Stomach (tissue), 9 donors: Measurements from ENCODE around the gene OR5H14. TPM values are rescaled to one million over a fixed set of nuclear protein-coding genes. Genes with fewer than 3 reads are reported as not detected.

Source experiments
- DNase-seq, 2 donors: peaks; one replicate each; pipeline versions ENCODE4 v3.0.0 to v3.0.0-alpha.2; 2013 to 2019
- H3K27ac ChIP-seq, 5 donors: fragments of 200-600 bp in 4 of 5; sonication (generic) in 4 of 5; one replicate each; pipeline ENCODE4 v1.5.1; 2013 to 2019; ENCODE audit warnings: mild to moderate bottlenecking in 1 of 5, moderate library complexity in 1 of 5
- H3K27me3 ChIP-seq, 3 donors: fragments of 200-600 bp; sonication (generic); one replicate each; pipeline ENCODE4 v1.5.1; 2017 to 2019; ENCODE audit warnings: mixed run types in 1 of 3
- H3K36me3 ChIP-seq, 4 donors: fragments of 200-600 bp; sonication (generic); 1 replicate in 3 of 4; 2 replicates in 1 of 4; pipeline ENCODE4 v1.5.1; 2016 to 2019
- H3K4me1 ChIP-seq, 4 donors: fragments of 200-600 bp; sonication (generic); one replicate each; pipeline ENCODE4 v1.5.1; 2016 to 2019
- H3K4me3 ChIP-seq, 4 donors: fragments of 200-600 bp; sonication (generic) in 3 of 4; one replicate each; pipeline ENCODE4 v1.5.1; 2016 to 2019; ENCODE audit warnings: mild to moderate bottlenecking in 1 of 4
- H3K9me3 ChIP-seq, 4 donors: fragments of 200-600 bp; sonication (generic); one replicate each; pipeline ENCODE4 v1.5.1; 2016 to 2019
- CTCF ChIP-seq, 7 experiments: fragments of 450-650 bp in 4 of 7; fragments of 200-600 bp in 3 of 7; sonication (generic) in 3 of 7; IDR thresholded peaks; one replicate each; pipeline ENCODE4 v1.5.1; 2016 to 2019; ENCODE audit warnings: antibody characterized with exemption in 7 of 7, control low read depth in 2 of 7, mild to moderate bottlenecking in 1 of 7
- EP300 ChIP-seq: sonication (generic); formaldehyde crosslinking; IDR thresholded peaks from one replicate; pipeline ENCODE4 v1.6.1; 2017; ENCODE audit warnings: antibody characterized with exemption
- POLR2A ChIP-seq, 4 donors: fragments of 450-650 bp; IDR thresholded peaks; one replicate each; pipeline ENCODE4 v1.6.1; 2016; ENCODE audit warnings: antibody characterized with exemption in 4 of 4, control low read depth in 2 of 4, mild to moderate bottlenecking in 1 of 4, moderate library complexity in 1 of 4
- POLR2AphosphoS5 ChIP-seq, 3 donors: sonication (generic); formaldehyde crosslinking; IDR thresholded peaks; one replicate each; pipeline ENCODE4 v1.6.1; 2016; ENCODE audit warnings: antibody characterized with exemption in 3 of 3
- WGBS, 5 donors: extraction: QIAGEN DNeasy Blood & Tissue Kit in 3 of 5; methylation state at CpG; one replicate each; pipeline versions ENCODE4 v1.1.5 to v1.1.7; 2013 to 2018; 5-methylcytosine and 5-hydroxymethylcytosine counted together
- intact Hi-C: fragments of 100-400 bp; cut with DNase I; formaldehyde crosslinking; loops from one replicate; pipeline ENCODE4 v1.15.1; 2023; ENCODE audit warnings: low total_unique reads
- polyA plus RNA-seq, 3 donors: library from polyadenylated mRNA; stranded (reverse); fragments of 200-250 nt; gene quantifications; one replicate each; pipeline ENCODE4 v1.2.3, GENCODE V29; 2013
- total RNA-seq, 5 donors: library from RNA; depleted of rRNA; stranded (reverse); fragments of >200 nt; gene quantifications; one replicate each; pipeline versions ENCODE4 v1.1.0 to v1.2.3, GENCODE V29; 2014 to 2016
- donor health status: healthy with polysubstance abuse.
- donor health status: Bipolar disorder and iron deficiency.
- donor health status: healthy.

The OR5H14 gene
- total and polyA plus RNA-seq, 8 donors, result not detected

GRCh38 chr3:98110550-98110908 is 36.8 kb upstream of the OR5H14 start:
- intact Hi-C loops, result no loop called here
- no peak overlapping the region for H3K27ac ChIP-seq
- TF ChIP-seq POLR2AphosphoS5 (IDR thresholded peaks at IDR 0.05), result no peak
- no peak for TF ChIP-seq CTCF (IDR thresholded peaks at IDR 0.05)
- TF ChIP-seq EP300, result no peak
- TF ChIP-seq POLR2A (IDR thresholded peaks at IDR 0.05), result no peak
- no peaks in the 10 kb centered on the region for H3K36me3 ChIP-seq
- no peaks in the 10 kb centered on the region for H3K27me3 ChIP-seq
- no peak for DNase-seq
- H3K4me3 ChIP-seq, result no peak overlapping the region
- H3K9me3 ChIP-seq, result peaks cover 0 to 54% (median 36%) of the 10 kb centered on the region in 4 donors
- H3K4me1 ChIP-seq, result no peaks in the 10 kb centered on the region

- TF ChIP-seq CTCF (IDR thresholded peaks at IDR 0.05) (no peak), EP300 (no peak), POLR2AphosphoS5 (IDR thresholded peaks at IDR 0.05) (no peak), POLR2A (IDR thresholded peaks at IDR 0.05) (no peak)
- no peaks in the 10 kb centered on the region for H3K36me3 ChIP-seq
- H3K4me1 ChIP-seq, result no peaks in the 10 kb centered on the region
Measured at GRCh38 chr3:98114264-98114663, 33.0 kb upstream of the OR5H14 start.

DNA sequence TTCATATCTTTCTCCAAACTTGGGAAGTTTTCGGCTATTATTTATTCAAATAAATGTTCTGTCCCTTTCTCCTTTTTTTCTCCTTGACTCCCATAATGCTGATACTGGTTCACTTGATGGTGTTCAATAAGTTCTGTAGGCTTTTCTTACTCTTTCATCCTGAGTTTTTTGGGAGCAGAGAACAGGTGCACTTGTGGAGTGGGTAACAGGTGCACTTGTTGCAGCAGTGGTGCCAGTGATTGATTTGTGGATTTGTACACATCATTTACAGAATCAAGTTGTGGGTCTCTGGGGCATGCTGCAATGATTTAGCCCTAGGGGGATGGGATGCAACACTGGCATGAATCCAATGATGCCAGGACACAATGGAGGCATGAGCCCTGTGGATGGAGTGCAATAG is 31.6 kb upstream of the OR5H14 start:
- 88 to 100% (median 95%) methylated on average over 1 of the region's 1 CpG for WGBS, 5 donors
- H3K9me3 ChIP-seq, result peaks cover 0 to 36% (median 31%) of the 10 kb centered on the region in 4 donors
- TF ChIP-seq EP300, result no peak
- no peak for TF ChIP-seq POLR2AphosphoS5 (IDR thresholded peaks at IDR 0.05)
- no peak for TF ChIP-seq POLR2A (IDR thresholded peaks at IDR 0.05)
- no peak for TF ChIP-seq CTCF (IDR thresholded peaks at IDR 0.05)
- H3K27me3 ChIP-seq, result no peaks in the 10 kb centered on the region
- intact Hi-C loops, result no loop called here
- H3K4me1 ChIP-seq, result no peaks in the 10 kb centered on the region
- H3K27ac ChIP-seq, result no peak overlapping the region
- no peak for DNase-seq
- no peak overlapping the region for H3K4me3 ChIP-seq
- no peaks in the 10 kb centered on the region for H3K36me3 ChIP-seq

More at GRCh38 chr3:98114264-98114663, 33.0 kb upstream of the OR5H14 start:
- H3K27me3 ChIP-seq, result no peaks in the 10 kb centered on the region
- 52 to 64% (median 59%) methylated on average over 3 of the region's 3 CpGs for WGBS, 5 donors
- intact Hi-C loops, result no loop called here
- no peak overlapping the region for H3K27ac ChIP-seq
- peaks cover 0 to 50% (median 42%) of the 10 kb centered on the region in 4 donors for H3K9me3 ChIP-seq
- no peak for DNase-seq
- H3K4me3 ChIP-seq, result no peak overlapping the region

- intact Hi-C loops, result no loop called here
Measured at GRCh38 chr3:98130421-98130820, 16.9 kb upstream of the OR5H14 start, which contains the start of gene OR5H1. OR5H1 (plus strand) TSS chr3:98130721; CDS start chr3:98132698, 1,977 bp downstream.

More at GRCh38 chr3:98130421-98130820, 16.9 kb upstream of the OR5H14 start, which contains the start of gene OR5H1:
- no peaks in the 10 kb centered on the region for H3K36me3 ChIP-seq
- no peaks in the 10 kb centered on the region for H3K9me3 ChIP-seq
- no peaks in the 10 kb centered on the region for H3K27me3 ChIP-seq
- no peak for DNase-seq
- no peak within 1 kb of the TSS for H3K27ac ChIP-seq
- H3K4me3 ChIP-seq, result no peak within 1 kb of the TSS
- WGBS, 5 donors, result 53 to 75% (median 70%) methylated on average over 1 of the region's 1 CpG
- H3K4me1 ChIP-seq, result no peaks in the 10 kb centered on the region
- no peak for TF ChIP-seq EP300
- no peak for TF ChIP-seq POLR2AphosphoS5 (IDR thresholded peaks at IDR 0.05)
- TF ChIP-seq CTCF (IDR thresholded peaks at IDR 0.05), result no peak
- TF ChIP-seq POLR2A (IDR thresholded peaks at IDR 0.05), result no peak
